Lower lobe of right lung (tissue), 2 donors: ENCODE data around the gene LAMA4. TPM values are rescaled to one million over a fixed set of nuclear protein-coding genes. Genes with fewer than 3 reads are reported as not detected.

Source experiments
- ATAC-seq, 2 donors: fragments of 200-7000 bp; cut with Tn5 transposase; one replicate each; pipeline ENCODE4 v1.9.1; 2020 to 2022; ENCODE audit warnings: mild to moderate bottlenecking in 2 of 2, moderate library complexity in 2 of 2
- DNase-seq: peaks from one replicate; pipeline ENCODE4 v3.0.0-alpha.2; 2020
- H3K27ac ChIP-seq: fragments of 200-600 bp; one replicate; pipeline ENCODE4 v1.8.0; 2022
- H3K27me3 ChIP-seq: fragments of 200-600 bp; one replicate; pipeline ENCODE4 v1.8.0; 2022; ENCODE audit warnings: low read depth
- H3K36me3 ChIP-seq: fragments of 200-600 bp; one replicate; pipeline ENCODE4 v1.8.0; 2022; ENCODE audit warnings: mild to moderate bottlenecking
- H3K4me1 ChIP-seq: fragments of 200-600 bp; one replicate; pipeline ENCODE4 v1.8.0; 2022
- H3K4me3 ChIP-seq: fragments of 200-600 bp; one replicate; pipeline ENCODE4 v1.8.0; 2022; ENCODE audit warnings: mild to moderate bottlenecking
- H3K9me3 ChIP-seq: fragments of 200-600 bp; one replicate; pipeline ENCODE4 v1.8.0; 2022
- intact Hi-C: fragments of 100-400 bp; cut with DNase I; formaldehyde crosslinking; loops from one replicate; pipeline ENCODE4 v1.11.0; 2022
- total RNA-seq: library from RNA; stranded (reverse); fragmentation: NEBNext Ultra II Directional; extraction: Animal tissue kit (Norgen Biotek cat#: 25700); gene quantifications from one replicate; pipeline ENCODE4 v1.2.1, GENCODE V29; 2021
- TF ChIP-seq, protein P1 (sequence below): fragments of 200-600 bp; IDR thresholded peaks from one replicate; pipeline ENCODE4 v1.8.0; 2022; ENCODE audit warnings: antibody characterized with exemption, mild to moderate bottlenecking
- donor health status: DM: no; HTN: yes; CAD: no; lungs with severe emphysema.

Gene LAMA4
- total RNA-seq, 1 donor from 2014 or later: 91.2 TPM

GRCh38 chr6:112184951-112185350, 69.4 kb downstream of the LAMA4 start:
- DNase-seq (no peak), ATAC-seq (no peak)
- no peaks in the 10 kb centered on the region for H3K27me3 ChIP-seq
- H3K4me1 ChIP-seq: peaks cover 5% of the 10 kb centered on the region
- no peaks in the 10 kb centered on the region for H3K9me3 ChIP-seq
- H3K4me3 ChIP-seq: no peak overlapping the region
- no peak overlapping the region for H3K27ac ChIP-seq
- intact Hi-C loops: loop anchor here (5.0 kb wide), 1 partner anchor 127 kb away; no protein-coding TSS in a partner anchor
- TF ChIP-seq, protein P1, sequence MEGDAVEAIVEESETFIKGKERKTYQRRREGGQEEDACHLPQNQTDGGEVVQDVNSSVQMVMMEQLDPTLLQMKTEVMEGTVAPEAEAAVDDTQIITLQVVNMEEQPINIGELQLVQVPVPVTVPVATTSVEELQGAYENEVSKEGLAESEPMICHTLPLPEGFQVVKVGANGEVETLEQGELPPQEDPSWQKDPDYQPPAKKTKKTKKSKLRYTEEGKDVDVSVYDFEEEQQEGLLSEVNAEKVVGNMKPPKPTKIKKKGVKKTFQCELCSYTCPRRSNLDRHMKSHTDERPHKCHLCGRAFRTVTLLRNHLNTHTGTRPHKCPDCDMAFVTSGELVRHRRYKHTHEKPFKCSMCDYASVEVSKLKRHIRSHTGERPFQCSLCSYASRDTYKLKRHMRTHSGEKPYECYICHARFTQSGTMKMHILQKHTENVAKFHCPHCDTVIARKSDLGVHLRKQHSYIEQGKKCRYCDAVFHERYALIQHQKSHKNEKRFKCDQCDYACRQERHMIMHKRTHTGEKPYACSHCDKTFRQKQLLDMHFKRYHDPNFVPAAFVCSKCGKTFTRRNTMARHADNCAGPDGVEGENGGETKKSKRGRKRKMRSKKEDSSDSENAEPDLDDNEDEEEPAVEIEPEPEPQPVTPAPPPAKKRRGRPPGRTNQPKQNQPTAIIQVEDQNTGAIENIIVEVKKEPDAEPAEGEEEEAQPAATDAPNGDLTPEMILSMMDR: no peak
- H3K36me3 ChIP-seq: peaks cover 15% of the 10 kb centered on the region

DNA sequence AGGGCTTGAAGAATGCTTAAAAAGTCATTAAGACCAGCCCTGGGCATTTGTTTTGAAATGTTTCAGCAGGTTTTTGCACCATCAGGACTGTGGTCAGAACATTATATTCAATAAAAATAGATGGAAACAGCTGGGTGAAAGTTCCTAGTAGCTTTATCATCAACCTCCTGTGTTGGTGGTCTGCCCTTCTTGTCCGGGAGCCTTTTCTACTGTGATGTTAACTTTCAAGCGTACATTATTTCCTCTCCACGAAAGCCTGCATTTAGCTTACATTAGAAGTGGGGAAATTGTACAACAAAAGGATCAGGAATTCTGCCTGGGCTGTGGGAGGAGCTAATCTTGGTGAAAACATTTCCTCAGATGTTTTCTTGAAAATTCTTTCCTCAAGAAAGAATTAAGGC, 71.1 kb downstream of the LAMA4 start:
- TF ChIP-seq, protein P1: no peak
- Histone ChIP-seq H3K27ac (no peak overlapping the region), H3K4me3 (no peak overlapping the region), H3K4me1 (no peaks in the 10 kb centered on the region), H3K36me3 (peaks cover 14% of the 10 kb centered on the region), H3K9me3 (no peaks in the 10 kb centered on the region), H3K27me3 (no peaks in the 10 kb centered on the region)
- no peak for ATAC-seq
- intact Hi-C loops: loop anchor here (5.0 kb wide), 1 partner anchor 129 kb away; no protein-coding TSS in a partner anchor
- DNase-seq: no peak

DNA sequence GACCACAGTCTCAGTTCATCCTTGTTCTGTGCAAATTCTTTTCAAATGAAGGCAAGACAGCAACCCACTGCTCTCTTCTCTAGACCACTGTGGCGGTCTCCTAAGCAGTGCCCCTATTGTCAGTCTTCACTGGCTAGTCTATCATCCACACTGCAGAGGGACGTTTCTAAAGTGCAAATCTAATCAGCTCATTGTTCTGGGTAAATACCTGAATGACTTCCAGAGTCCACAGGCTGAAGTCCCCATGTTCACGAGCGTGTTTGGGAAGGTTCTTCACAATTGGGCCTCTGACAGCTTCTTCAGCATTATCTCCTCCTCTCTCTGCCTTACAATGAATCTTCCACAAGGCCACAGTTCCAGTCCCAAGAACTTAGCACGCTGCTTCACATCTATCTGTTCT, 73.2 kb downstream of the LAMA4 start:
- no peaks in the 10 kb centered on the region for H3K9me3 ChIP-seq
- H3K4me3 ChIP-seq: no peak overlapping the region
- H3K36me3 ChIP-seq: peaks cover 4% of the 10 kb centered on the region
- DNase-seq (no peak), ATAC-seq (no peak)
- no peaks in the 10 kb centered on the region for H3K27me3 ChIP-seq
- no peaks in the 10 kb centered on the region for H3K4me1 ChIP-seq
- intact Hi-C loops: loop anchor here (5.0 kb wide), 1 partner anchor 131 kb away; no protein-coding TSS in a partner anchor
- TF ChIP-seq, protein P1: no peak
- no peak overlapping the region for H3K27ac ChIP-seq

GRCh38 chr6:112180095-112180820, 74.1 kb downstream of the LAMA4 start:
- Histone ChIP-seq H3K4me1 (no peaks in the 10 kb centered on the region), H3K27me3 (no peaks in the 10 kb centered on the region), H3K9me3 (no peaks in the 10 kb centered on the region), H3K27ac (no peak overlapping the region), H3K36me3 (peaks cover 13% of the 10 kb centered on the region), H3K4me3 (no peak overlapping the region)
- ATAC-seq: peak; percentile 61 to 82
- TF ChIP-seq, protein P1: peak; percentile 77
- no peak for DNase-seq
- intact Hi-C loops: loop anchor here (5.0 kb wide), 1 partner anchor 132 kb away; no protein-coding TSS in a partner anchor

DNA sequence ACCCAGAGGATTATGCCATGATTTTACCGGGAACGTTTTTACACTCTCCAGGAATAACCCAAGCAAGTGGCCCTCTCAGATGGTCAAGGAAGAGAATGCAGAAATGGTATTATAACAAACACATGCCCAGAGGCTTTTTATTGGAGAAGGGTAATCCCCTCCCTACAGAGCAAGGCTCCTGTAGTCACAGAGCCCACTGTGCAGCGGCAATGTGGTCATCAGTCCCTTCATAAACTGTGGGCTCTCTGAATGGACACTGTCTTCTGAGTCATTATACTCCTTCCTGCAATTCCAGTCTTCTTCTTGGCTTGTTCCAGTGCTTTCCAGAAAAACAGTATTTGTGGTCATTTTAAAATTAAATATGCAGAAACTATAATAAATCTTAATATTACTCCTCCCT, 74.7 kb downstream of the LAMA4 start:
- no peaks in the 10 kb centered on the region for H3K4me1 ChIP-seq
- DNase-seq: no peak
- no peaks in the 10 kb centered on the region for H3K9me3 ChIP-seq
- no peaks in the 10 kb centered on the region for H3K27me3 ChIP-seq
- ATAC-seq: no peak
- peaks cover 19% of the 10 kb centered on the region for H3K36me3 ChIP-seq
- H3K4me3 ChIP-seq: no peak overlapping the region
- no peak overlapping the region for H3K27ac ChIP-seq
- intact Hi-C loops: loop anchor here (5.0 kb wide), 1 partner anchor 133 kb away; no protein-coding TSS in a partner anchor
- TF ChIP-seq, protein P1: no peak
